Thyroid gland (tissue), 4 donors: ENCODE results near the gene RANBP17. TPM values are rescaled to one million over a fixed set of nuclear protein-coding genes. Genes with fewer than 3 reads are reported as not detected.
A peak's percentile ranks its signal among the peaks of the same experiment; 100 is the strongest.

Experiments
- DNase-seq, 2 donors: peaks; one replicate each; pipeline ENCODE4 v3.0.0-alpha.2; 2019
- H3K27ac ChIP-seq, 3 donors: fragments of 200-600 bp; sonication (generic); 1 replicate in 2 of 3; 2 replicates in 1 of 3; pipeline ENCODE4 v1.5.1; 2016 to 2019; ENCODE audit warnings: mild to moderate bottlenecking in 1 of 3, moderate library complexity in 1 of 3
- H3K27me3 ChIP-seq: fragments of 200-600 bp; sonication (generic); one replicate; pipeline ENCODE4 v1.5.1; 2019
- H3K36me3 ChIP-seq, 2 donors: fragments of 200-600 bp; sonication (generic); one replicate each; pipeline ENCODE4 v1.5.1; 2016 to 2019
- H3K4me1 ChIP-seq, 2 donors: fragments of 200-600 bp; sonication (generic); one replicate each; pipeline ENCODE4 v1.5.1; 2017 to 2019
- H3K4me3 ChIP-seq, 3 donors: fragments of 200-600 bp; sonication (generic); replicated peaks in 1 of 3; 1 replicate in 2 of 3; 2 replicates in 1 of 3; pipeline ENCODE4 v1.5.1; 2016; ENCODE audit warnings: mild to moderate bottlenecking in 1 of 3
- H3K9me3 ChIP-seq: fragments of 200-600 bp; sonication (generic); one replicate; pipeline ENCODE4 v1.5.1; 2017
- POLR2A ChIP-seq, 2 donors: fragments of 450-650 bp; IDR thresholded peaks; one replicate each; pipeline ENCODE4 v1.6.1; 2017; ENCODE audit warnings: antibody characterized with exemption in 2 of 2, mild to moderate bottlenecking in 2 of 2, moderate library complexity in 1 of 2
- WGBS, 2 donors: methylation state at CpG; one replicate each; pipeline ENCODE4 v1.1.5; 2017; 5-methylcytosine and 5-hydroxymethylcytosine counted together
- intact Hi-C: fragments of 100-400 bp; cut with DNase I; formaldehyde crosslinking; loops from one replicate; pipeline ENCODE4 v1.15.1; 2023
- total RNA-seq, 4 donors: library from RNA; depleted of rRNA; stranded (reverse); fragments of >200 nt; gene quantifications; one replicate each; pipeline ENCODE4 v1.2.3, GENCODE V29; 2016
- TF ChIP-seq, protein P1 (sequence below), 6 experiments: fragments of 200-600 bp in 3 of 6; fragments of 450-650 bp in 3 of 6; sonication (generic) in 3 of 6; IDR thresholded peaks; one replicate each; pipeline ENCODE4 v1.5.1; 2016 to 2019; ENCODE audit warnings: antibody characterized with exemption in 6 of 6, mild to moderate bottlenecking in 2 of 6, inconsistent platforms in 1 of 6, moderate library complexity in 1 of 6

RANBP17 gene
- total RNA-seq, 4 donors from 2014 or later = 20.2 to 35.0 (median 26.7) TPM

- TF ChIP-seq, protein P1, sequence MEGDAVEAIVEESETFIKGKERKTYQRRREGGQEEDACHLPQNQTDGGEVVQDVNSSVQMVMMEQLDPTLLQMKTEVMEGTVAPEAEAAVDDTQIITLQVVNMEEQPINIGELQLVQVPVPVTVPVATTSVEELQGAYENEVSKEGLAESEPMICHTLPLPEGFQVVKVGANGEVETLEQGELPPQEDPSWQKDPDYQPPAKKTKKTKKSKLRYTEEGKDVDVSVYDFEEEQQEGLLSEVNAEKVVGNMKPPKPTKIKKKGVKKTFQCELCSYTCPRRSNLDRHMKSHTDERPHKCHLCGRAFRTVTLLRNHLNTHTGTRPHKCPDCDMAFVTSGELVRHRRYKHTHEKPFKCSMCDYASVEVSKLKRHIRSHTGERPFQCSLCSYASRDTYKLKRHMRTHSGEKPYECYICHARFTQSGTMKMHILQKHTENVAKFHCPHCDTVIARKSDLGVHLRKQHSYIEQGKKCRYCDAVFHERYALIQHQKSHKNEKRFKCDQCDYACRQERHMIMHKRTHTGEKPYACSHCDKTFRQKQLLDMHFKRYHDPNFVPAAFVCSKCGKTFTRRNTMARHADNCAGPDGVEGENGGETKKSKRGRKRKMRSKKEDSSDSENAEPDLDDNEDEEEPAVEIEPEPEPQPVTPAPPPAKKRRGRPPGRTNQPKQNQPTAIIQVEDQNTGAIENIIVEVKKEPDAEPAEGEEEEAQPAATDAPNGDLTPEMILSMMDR (IDR thresholded peaks at IDR 0.05) = no peak
- TF ChIP-seq POLR2A (IDR thresholded peaks at IDR 0.05) = no peak
- DNase-seq = no peak
- Histone ChIP-seq H3K9me3 (no peaks in the 10 kb centered on the region), H3K4me3 (no peak overlapping the region), H3K27me3 (no peaks in the 10 kb centered on the region), H3K27ac (no peak overlapping the region), H3K4me1 (no peaks in the 10 kb centered on the region), H3K36me3 (no peaks in the 10 kb centered on the region)
- WGBS, 2 donors = 91 to 92% methylated on average over 5 of the region's 5 CpGs
- intact Hi-C loops = no loop called here
Measured at GRCh38 chr5:171115519-171115918, 253.7 kb downstream of the RANBP17 start.

DNA sequence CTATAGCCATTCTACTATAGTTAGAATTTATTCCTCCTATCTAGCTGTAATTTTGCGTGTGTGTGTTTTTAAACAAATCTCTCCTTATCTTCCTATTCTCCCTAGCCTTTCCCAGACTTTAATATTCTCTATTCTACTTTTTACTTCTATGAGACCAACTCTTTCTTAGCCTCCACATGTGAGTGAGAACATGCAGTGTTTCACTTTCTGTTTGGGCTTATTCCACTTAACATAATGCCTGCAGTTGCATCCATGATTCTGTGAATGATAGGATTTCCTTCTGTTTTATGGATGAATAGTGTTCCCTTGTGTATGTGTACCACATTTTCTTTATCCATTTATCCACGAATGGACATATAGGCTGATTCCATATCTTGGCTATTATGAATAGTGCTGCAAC lies 254.9 kb downstream of the RANBP17 start:
- no peaks in the 10 kb centered on the region for H3K27me3 ChIP-seq
- 98 to 99% methylated on average over 2 of the region's 2 CpGs for WGBS, 2 donors
- TF ChIP-seq POLR2A (IDR thresholded peaks at IDR 0.05) = no peak
- TF ChIP-seq, protein P1 (IDR thresholded peaks at IDR 0.05) = no peak
- intact Hi-C loops = no loop called here
- no peaks in the 10 kb centered on the region for H3K4me1 ChIP-seq
- no peak for DNase-seq
- no peak overlapping the region for H3K27ac ChIP-seq
- no peak overlapping the region for H3K4me3 ChIP-seq
- no peaks in the 10 kb centered on the region for H3K36me3 ChIP-seq
- no peaks in the 10 kb centered on the region for H3K9me3 ChIP-seq

- H3K9me3 ChIP-seq = no peaks in the 10 kb centered on the region
- no peaks in the 10 kb centered on the region for H3K4me1 ChIP-seq
- H3K4me3 ChIP-seq = no peak overlapping the region
- intact Hi-C loops = no loop called here
- H3K27ac ChIP-seq = no peak overlapping the region
- no peak for DNase-seq
- no peaks in the 10 kb centered on the region for H3K36me3 ChIP-seq
- no peaks in the 10 kb centered on the region for H3K27me3 ChIP-seq
- TF ChIP-seq, protein P1 (IDR thresholded peaks at IDR 0.05) = no peak
- TF ChIP-seq POLR2A (IDR thresholded peaks at IDR 0.05) = no peak
- 95 to 96% methylated on average over 10 to 13 of the region's 15 CpGs for WGBS, 2 donors
Measured at GRCh38 chr5:171120986-171121622, 259.3 kb downstream of the RANBP17 start.

DNA sequence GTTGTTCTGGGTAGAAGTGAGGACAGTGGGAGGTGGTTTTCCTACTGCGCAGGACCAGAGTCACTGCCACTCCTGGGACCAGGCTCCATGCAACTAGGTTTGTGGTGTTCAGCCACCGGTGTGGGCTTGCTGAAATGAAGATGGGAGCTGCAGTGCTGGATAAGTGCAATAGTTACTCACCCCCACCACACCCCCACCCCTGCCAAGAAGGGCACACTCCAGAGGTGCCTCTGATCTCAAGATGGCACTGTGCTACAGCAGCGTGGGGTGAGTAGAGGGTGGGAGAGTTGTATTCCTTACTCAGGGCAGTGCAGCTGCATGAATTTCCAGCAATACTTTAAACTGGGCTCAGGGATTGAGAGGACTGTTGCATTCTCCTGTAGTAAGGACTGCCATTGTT lies 259.8 kb downstream of the RANBP17 start:
- H3K27me3 ChIP-seq = no peaks in the 10 kb centered on the region
- H3K27ac ChIP-seq = no peak overlapping the region
- DNase-seq = no peak
- WGBS, 2 donors = 96 to 100% methylated on average over 1 to 3 of the region's 3 CpGs
- intact Hi-C loops = no loop called here
- no peaks in the 10 kb centered on the region for H3K36me3 ChIP-seq
- no peak overlapping the region for H3K4me3 ChIP-seq
- TF ChIP-seq, protein P1 (IDR thresholded peaks at IDR 0.05) = no peak
- TF ChIP-seq POLR2A (IDR thresholded peaks at IDR 0.05) = no peak
- H3K9me3 ChIP-seq = no peaks in the 10 kb centered on the region
- no peaks in the 10 kb centered on the region for H3K4me1 ChIP-seq

- TF ChIP-seq POLR2A (IDR thresholded peaks at IDR 0.05) = no peak
- TF ChIP-seq, protein P1 (IDR thresholded peaks at IDR 0.05) = no peak
Measured at GRCh38 chr5:171122372-171122771, 260.6 kb downstream of the RANBP17 start.

More at GRCh38 chr5:171122372-171122771, 260.6 kb downstream of the RANBP17 start:
- Histone ChIP-seq H3K9me3 (no peaks in the 10 kb centered on the region), H3K4me3 (no peak overlapping the region), H3K27ac (no peak overlapping the region), H3K27me3 (no peaks in the 10 kb centered on the region), H3K4me1 (no peaks in the 10 kb centered on the region), H3K36me3 (no peaks in the 10 kb centered on the region)
- intact Hi-C loops = no loop called here
- DNase-seq = peak in 1 of 2 donors; percentile 4
- WGBS, 2 donors = 82 to 83% methylated on average over 2 of the region's 2 CpGs
